ENCODE measurements around the gene MACROD2.

Gene MACROD2

GRCh38 chr20:14336686-14337085 is 341.4 kb downstream of the MACROD2 start:
- no peak for DNase-seq (ENCODE audit: low spot score)

GRCh38 chr20:14337400-14338171 is 342.3 kb downstream of the MACROD2 start, which contains the start of gene FLRT3:
TSS of gene FLRT3 (minus strand) at chr20:14337612. CDS start at chr20:14327506, 10,106 bp downstream.
- peak; percentile 82 for DNase-seq (ENCODE audit: low spot score)

- no peak for DNase-seq (ENCODE audit: low spot score)
Measured at GRCh38 chr20:14341801-14342200, 346.5 kb downstream of the MACROD2 start.

- peak; percentile 20 for DNase-seq (ENCODE audit: low spot score)
Measured at GRCh38 chr20:14342918-14343317, 347.6 kb downstream of the MACROD2 start.

GRCh38 chr20:14343491-14344065 is 348.3 kb downstream of the MACROD2 start:
- no peak for DNase-seq (ENCODE audit: low spot score)

- DNase-seq (ENCODE audit: low spot score): no peak
Measured at GRCh38 chr20:14344746-14345145, 349.4 kb downstream of the MACROD2 start.

GRCh38 chr20:14355791-14356190 is 360.5 kb downstream of the MACROD2 start:
- DNase-seq (ENCODE audit: low spot score): peak; percentile 29

GRCh38 chr20:14360416-14360815 is 365.1 kb downstream of the MACROD2 start:
- DNase-seq (ENCODE audit: low spot score): no peak

GRCh38 chr20:14361509-14362345 is 366.4 kb downstream of the MACROD2 start:
- no peak for DNase-seq (ENCODE audit: low spot score)

- DNase-seq (ENCODE audit: low spot score): no peak
Measured at GRCh38 chr20:14374196-14374595, 378.9 kb downstream of the MACROD2 start.

- DNase-seq (ENCODE audit: low spot score): no peak
Measured at GRCh38 chr20:14375416-14375985, 380.2 kb downstream of the MACROD2 start.

GRCh38 chr20:14378326-14378725 is 383.0 kb downstream of the MACROD2 start:
- no peak for DNase-seq (ENCODE audit: low spot score)

- DNase-seq (ENCODE audit: low spot score): no peak
Measured at GRCh38 chr20:14383335-14383734, 388.0 kb downstream of the MACROD2 start.

- no peak for DNase-seq (ENCODE audit: low spot score)
Measured at GRCh38 chr20:14384416-14385175, 389.3 kb downstream of the MACROD2 start.

GRCh38 chr20:14385176-14385740 is 389.9 kb downstream of the MACROD2 start:
- no peak for DNase-seq (ENCODE audit: low spot score)

GRCh38 chr20:14386726-14387125 is 391.4 kb downstream of the MACROD2 start:
- no peak for DNase-seq (ENCODE audit: low spot score)

- DNase-seq (ENCODE audit: low spot score): no peak
Measured at GRCh38 chr20:14401479-14402138, 406.3 kb downstream of the MACROD2 start.

- DNase-seq (ENCODE audit: low spot score): no peak
Measured at GRCh38 chr20:14404515-14404914, 409.2 kb downstream of the MACROD2 start.

- no peak for DNase-seq (ENCODE audit: low spot score)
Measured at GRCh38 chr20:14406495-14406894, 411.2 kb downstream of the MACROD2 start.

- DNase-seq (ENCODE audit: low spot score): no peak
Measured at GRCh38 chr20:14407336-14407735, 412.0 kb downstream of the MACROD2 start.
